IMR-90 (cell line): ENCODE data around the gene IRX3. TPM values are rescaled to one million over a fixed set of nuclear protein-coding genes. Genes with fewer than 3 reads are reported as not detected.

Experiments used
- ATAC-seq: fragments of 200-7000 bp; cut with Tn5 transposase; 2 replicates; pipeline ENCODE4 v1.9.1; 2020; ENCODE audit warnings: low read depth, mild to moderate bottlenecking, moderate library complexity
- BruUV-seq: library from RNA; stranded (reverse); fragments of 400-500 nt; replicated peaks from 2 replicates; lab custom pipeline; 2021; lab: Mats Ljungman, UMichigan
- CTCF ChIA-PET: fragments of 300-600 bp; formaldehyde crosslinking; extraction: SDS; loops from one replicate; lab custom pipeline; 2021; ENCODE audit warnings: antibody characterized with exemption; lab: Yijun Ruan, JAX
- POLR2A ChIA-PET: fragments of 300-600 bp; sonication (Branson Sonifier 250); formaldehyde crosslinking; loops from one replicate; lab custom pipeline; 2022; ENCODE audit warnings: antibody characterized with exemption; ENCODE audit not compliant: unreplicated experiment; lab: Charles Lee
- DNase-seq: peaks from one replicate; pipeline ENCODE4 v3.0.0; 2013
- H2AFZ ChIP-seq: replicated peaks from 2 replicates; pipeline ENCODE3; 2013; ENCODE audit warnings: low read length, mild to moderate bottlenecking; ENCODE audit not compliant: poor library complexity
- H2AK5ac ChIP-seq: 2 replicates; pipeline ENCODE4 v1.6.1; 2013; ENCODE audit warnings: low read depth, low read length, inconsistent platforms
- H2AK9ac ChIP-seq: replicated peaks from 2 replicates; pipeline ENCODE3; 2013; ENCODE audit warnings: mild to moderate bottlenecking, low read depth, low read length, moderate library complexity; ENCODE audit not compliant: poor library complexity
- H2BK120ac ChIP-seq: 2 replicates; pipeline ENCODE4 v1.6.1; 2013; ENCODE audit warnings: low read depth, low read length, inconsistent platforms
- H2BK15ac ChIP-seq: 3 replicates; pipeline ENCODE4 v1.6.1; 2013; ENCODE audit warnings: low read depth, low read length, inconsistent platforms
- H2BK20ac ChIP-seq: 2 replicates; pipeline ENCODE4 v1.6.1; 2013; ENCODE audit warnings: low read depth, mild to moderate bottlenecking, inconsistent platforms, low read length, moderate library complexity
- H2BK5ac ChIP-seq: 2 replicates; pipeline ENCODE4 v1.6.1; 2013; ENCODE audit warnings: mild to moderate bottlenecking, low read depth, low read length, inconsistent platforms; ENCODE audit not compliant: poor library complexity, severe bottlenecking
- H3K14ac ChIP-seq: replicated peaks from 2 replicates; pipeline ENCODE4 v1.6.1; 2013; ENCODE audit warnings: low read depth, low read length, inconsistent platforms
- H3K18ac ChIP-seq: 2 replicates; pipeline ENCODE4 v1.6.1; 2013; ENCODE audit warnings: low read depth, low read length, control low read depth
- H3K23ac ChIP-seq: 2 replicates; pipeline ENCODE4 v1.6.1; 2013; ENCODE audit warnings: low read depth, low read length, inconsistent platforms
- H3K27ac ChIP-seq: 2 replicates; pipeline ENCODE4 v1.5.1; 2013; ENCODE audit warnings: mild to moderate bottlenecking, control low read depth, low read length; ENCODE audit not compliant: insufficient read depth
- H3K27me3 ChIP-seq: 2 replicates; pipeline ENCODE4 v1.6.1; 2013; ENCODE audit warnings: low read length; ENCODE audit not compliant: control insufficient read depth, insufficient read depth
- H3K36me3 ChIP-seq: 2 replicates; pipeline ENCODE4 v1.6.1; 2013; ENCODE audit warnings: low read length, mixed read lengths; ENCODE audit not compliant: control insufficient read depth, insufficient read depth
- H3K4ac ChIP-seq: 2 replicates; pipeline ENCODE4 v1.6.1; 2013; ENCODE audit warnings: low read depth, low read length, inconsistent platforms
- H3K4me1 ChIP-seq: 2 replicates; pipeline ENCODE4 v1.6.1; 2013; ENCODE audit warnings: low read length, mixed read lengths; ENCODE audit not compliant: control insufficient read depth, insufficient read depth
- H3K4me2 ChIP-seq: 2 replicates; pipeline ENCODE4 v1.6.1; 2013; ENCODE audit warnings: low read depth, mild to moderate bottlenecking, control low read depth, low read length, moderate library complexity
- H3K4me3 ChIP-seq: 2 replicates; pipeline ENCODE4 v1.5.1; 2013; ENCODE audit warnings: low read depth, mild to moderate bottlenecking, control low read depth, low read length, moderate library complexity; ENCODE audit not compliant: insufficient read depth
- H3K56ac ChIP-seq: 2 replicates; pipeline ENCODE4 v1.6.1; 2013; ENCODE audit warnings: low read length, inconsistent platforms; ENCODE audit not compliant: insufficient read depth; ENCODE audit errors: extremely low read depth
- H3K79me1 ChIP-seq, 2 experiments: 2 replicates each; pipeline ENCODE4 v1.6.1; 2013; ENCODE audit warnings: low read length in 2 of 2, inconsistent platforms in 1 of 2, low read depth in 1 of 2
- H3K9ac ChIP-seq: 2 replicates; pipeline ENCODE4 v1.6.1; 2013; ENCODE audit warnings: low read depth, low read length, control low read depth
- H3K9me1 ChIP-seq: 2 replicates; pipeline ENCODE4 v1.6.1; 2013; ENCODE audit warnings: low read length, inconsistent platforms; ENCODE audit not compliant: insufficient read depth
- H3K9me3 ChIP-seq: 2 replicates; pipeline ENCODE4 v1.6.1; 2013; ENCODE audit warnings: low read length; ENCODE audit not compliant: control insufficient read depth, insufficient read depth
- H4K20me1 ChIP-seq: 2 replicates; pipeline ENCODE4 v1.6.1; 2013; ENCODE audit warnings: low read length, inconsistent platforms; ENCODE audit not compliant: insufficient read depth
- H4K5ac ChIP-seq: 2 replicates; pipeline ENCODE4 v1.6.1; 2013; ENCODE audit warnings: mild to moderate bottlenecking, low read depth, low read length, control low read depth
- H4K8ac ChIP-seq, 2 experiments: 2 replicates each; pipeline ENCODE4 v1.6.1; 2013; ENCODE audit warnings: low read depth in 2 of 2, low read length in 2 of 2, control low read depth in 1 of 2, inconsistent platforms in 1 of 2
- H4K91ac ChIP-seq: 2 replicates; pipeline ENCODE4 v1.6.1; 2013; ENCODE audit warnings: low read depth, low read length, inconsistent platforms; ENCODE audit not compliant: insufficient read depth
- BHLHE40 ChIP-seq: fragments of 150-350 bp; IDR thresholded peaks from 2 replicates; pipeline ENCODE4 v1.6.1; 2016; ENCODE audit warnings: mild to moderate bottlenecking, low read depth, low read length
- CEBPB ChIP-seq: IDR thresholded peaks from 2 replicates; pipeline ENCODE4 v1.6.1; 2012; ENCODE audit warnings: low read depth, low read length, improper control_type of control experiment
- CHD1 ChIP-seq: IDR thresholded peaks from 2 replicates; pipeline ENCODE4 v1.6.1; 2012; ENCODE audit warnings: low read depth, low read length, improper control_type of control experiment
- CTCF ChIP-seq: conservative IDR thresholded peaks from 2 replicates; pipeline ENCODE4 v1.5.1; 2012; ENCODE audit warnings: mild to moderate bottlenecking, low read depth, low read length, improper control_type of control experiment
- ELK1 ChIP-seq: fragments of 150-350 bp; IDR thresholded peaks from 2 replicates; pipeline ENCODE4 v1.6.1; 2016; ENCODE audit warnings: low read depth, mild to moderate bottlenecking, low read length, moderate library complexity, borderline replicate concordance
- FOS ChIP-seq: fragments of 150-350 bp; IDR thresholded peaks from 2 replicates; pipeline ENCODE4 v1.6.1; 2016; ENCODE audit warnings: low read depth, low read length
- MAFK ChIP-seq: IDR thresholded peaks from 2 replicates; pipeline ENCODE4 v1.6.1; 2012; ENCODE audit warnings: low read depth, low read length, improper control_type of control experiment
- MAZ ChIP-seq: IDR thresholded peaks from 2 replicates; pipeline ENCODE4 v1.6.1; 2012; ENCODE audit warnings: low read depth, mild to moderate bottlenecking, low read length, improper control_type of control experiment, moderate library complexity, borderline replicate concordance
- MXI1 ChIP-seq: IDR thresholded peaks from 2 replicates; pipeline ENCODE4 v1.6.1; 2012; ENCODE audit warnings: low read depth, mild to moderate bottlenecking, low read length, moderate library complexity, borderline replicate concordance
- NFE2L2 ChIP-seq: fragments of 150-350 bp; IDR thresholded peaks from 2 replicates; pipeline ENCODE4 v1.6.1; 2016; ENCODE audit warnings: low read depth, mild to moderate bottlenecking, low read length
- POLR2A ChIP-seq: IDR thresholded peaks from 2 replicates; pipeline ENCODE4 v1.6.1; 2012; ENCODE audit warnings: mild to moderate bottlenecking, low read depth, low read length
- RAD21 ChIP-seq: IDR thresholded peaks from 2 replicates; pipeline ENCODE4 v1.6.1; 2012; ENCODE audit warnings: low read length, improper control_type of control experiment
- RCOR1 ChIP-seq: IDR thresholded peaks from 2 replicates; pipeline ENCODE4 v1.6.1; 2012; ENCODE audit warnings: mild to moderate bottlenecking, low read length, improper control_type of control experiment; ENCODE audit not compliant: insufficient replicate concordance
- RFX5 ChIP-seq: IDR thresholded peaks from 2 replicates; pipeline ENCODE4 v1.8.0; 2012; ENCODE audit warnings: low read depth, mild to moderate bottlenecking, low read length, moderate library complexity
- SMC3 ChIP-seq: fragments of 150-350 bp; IDR thresholded peaks from 2 replicates; pipeline ENCODE4 v1.6.1; 2016; ENCODE audit warnings: low read depth, mild to moderate bottlenecking, antibody characterized with exemption, low read length, moderate library complexity
- USF2 ChIP-seq: fragments of 150-350 bp; IDR thresholded peaks from 2 replicates; pipeline ENCODE4 v1.6.1; 2017; ENCODE audit warnings: mild to moderate bottlenecking, antibody characterized with exemption, low read length, low read depth
- WGBS, 2 experiments: methylation state at CpG; one replicate each; pipeline versions ENCODE4 v1.1.5 to v1.1.7; 2013; ENCODE audit warnings: missing lambda C conversion rate in 2 of 2; ENCODE audit not compliant: insufficient read length in 1 of 2; ENCODE audit errors: extremely low coverage in 2 of 2; 5-methylcytosine and 5-hydroxymethylcytosine counted together
- dilution Hi-C: fragments of 300-500 bp; cut with HindIII; formaldehyde crosslinking; loops from one replicate; pipeline ENCODE4 v1.14.3; 2018; ENCODE audit warnings: low sequenced_read_pairs; ENCODE audit not compliant: unreplicated experiment
- in situ Hi-C: fragments of 300-500 bp; cut with MboI; formaldehyde crosslinking; loops from 3 replicates; pipeline ENCODE4 v1.14.3; 2019; ENCODE audit warnings: low sequenced_read_pairs, inconsistent platforms, mixed read lengths
- intact Hi-C: fragments of 100-400 bp; cut with micrococcal nuclease; formaldehyde crosslinking; loops from 2 replicates; pipeline ENCODE4 v1.10.0; 2022
- polyA plus RNA-seq, 3 experiments: library from polyadenylated mRNA; depleted of rRNA; stranded (reverse); fragments of >200 nt; gene quantifications; 2 replicates each; pipeline ENCODE4 v1.2.3, GENCODE V29; 2012; ENCODE audit warnings: low replicate concordance in 1 of 3
- total RNA-seq: library from RNA; depleted of rRNA; stranded (reverse); fragments of >200 nt; gene quantifications from 2 replicates; pipeline ENCODE4 v1.2.3, GENCODE V29; 2012

Gene IRX3
- total and polyA plus RNA-seq, 2 of the 4 experiments (the other 2 are of a cell fraction): not detected

- Histone ChIP-seq H2BK5ac (no peak overlapping the region), H2AK9ac (no peak overlapping the region), H3K27me3 (no peaks in the 10 kb centered on the region), H3K18ac (no peak overlapping the region), H3K79me1 (no peaks in the 10 kb centered on the region), H3K56ac (no peak overlapping the region), H2BK15ac (no peak overlapping the region), H4K20me1 (no peaks in the 10 kb centered on the region), H3K36me3 (no peaks in the 10 kb centered on the region), H2BK20ac (no peak overlapping the region), H2AK5ac (no peak overlapping the region), H3K23ac (no peak overlapping the region), H2BK120ac (no peak overlapping the region), H3K9me3 (no peaks in the 10 kb centered on the region), H4K8ac (no peak overlapping the region), H4K5ac (no peak overlapping the region), H3K9ac (no peak overlapping the region), H4K91ac (no peak overlapping the region), H3K9me1 (no peaks in the 10 kb centered on the region), H3K14ac (no peak overlapping the region), H3K27ac (no peak overlapping the region), H3K4me1 (no peaks in the 10 kb centered on the region), H3K4me2 (no peak overlapping the region), H2AFZ (no peak overlapping the region), H3K4ac (no peak overlapping the region), H3K4me3 (no peak overlapping the region)
- in situ Hi-C loops: no loop called here
- WGBS, 2 experiments: 50% methylated on average over 1 of the region's 4 CpGs; no CpG with 5 or more reads in 1 of the 2 experiments
- TF ChIP-seq MAZ (no peak), FOS (no peak), CHD1 (no peak), POLR2A (no peak), CEBPB (no peak), MAFK (no peak), BHLHE40 (no peak), ELK1 (no peak), MXI1 (no peak), RAD21 (no peak), USF2 (no peak), CTCF (no peak), NFE2L2 (no peak), SMC3 (no peak), RCOR1 (no peak), RFX5 (no peak)
- ATAC-seq (no peak), DNase-seq (no peak)
- dilution Hi-C loops: no loop called here
- intact Hi-C loops: no loop called here
- CTCF ChIA-PET: no interaction called here
- no TSS peak for BruUV-seq
- POLR2A ChIA-PET: no interaction called here
Observed at GRCh38 chr16:54268766-54269165, 17.8 kb downstream of the IRX3 start.
